Coronary artery (tissue), 2 donors: ENCODE results near the gene PDE11A.

ENCODE experiments used
- DNase-seq: peaks from one replicate; pipeline ENCODE4 v3.0.0-alpha.2; 2017; ENCODE audit warnings: low spot score
- H3K27ac ChIP-seq, 2 donors: fragments of 200-600 bp; sonication (generic); one replicate each; pipeline ENCODE4 v1.5.1; 2016 to 2019
- H3K4me3 ChIP-seq: fragments of 200-600 bp; sonication (generic); 2 replicates; pipeline ENCODE4 v1.5.1; 2016; ENCODE audit warnings: mild to moderate bottlenecking, moderate library complexity
- TF ChIP-seq, protein P1 (sequence below): fragments of 200-600 bp; sonication (generic); IDR thresholded peaks from one replicate; pipeline ENCODE4 v1.5.1; 2019; ENCODE audit warnings: antibody characterized with exemption

Gene PDE11A

DNA sequence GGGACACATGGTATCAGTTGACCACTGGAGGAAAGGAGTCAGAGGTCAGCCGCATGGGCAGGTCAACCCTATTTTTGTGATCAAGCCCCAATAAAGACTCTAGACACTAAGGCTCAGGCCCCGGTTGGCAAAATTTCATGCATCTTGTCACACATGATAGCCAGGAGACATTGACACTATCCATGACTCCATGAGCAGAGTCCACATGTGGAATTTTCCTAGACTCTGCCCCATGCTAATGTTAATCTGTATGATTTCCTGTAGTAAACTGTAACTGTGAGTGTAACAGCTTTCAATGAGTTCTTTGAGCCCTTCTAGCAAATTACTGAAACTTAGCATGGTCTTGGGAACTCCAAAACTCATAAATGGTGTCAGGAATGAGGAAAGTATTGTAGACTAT, 192.3 kb downstream of the PDE11A start:
- TF ChIP-seq, protein P1, sequence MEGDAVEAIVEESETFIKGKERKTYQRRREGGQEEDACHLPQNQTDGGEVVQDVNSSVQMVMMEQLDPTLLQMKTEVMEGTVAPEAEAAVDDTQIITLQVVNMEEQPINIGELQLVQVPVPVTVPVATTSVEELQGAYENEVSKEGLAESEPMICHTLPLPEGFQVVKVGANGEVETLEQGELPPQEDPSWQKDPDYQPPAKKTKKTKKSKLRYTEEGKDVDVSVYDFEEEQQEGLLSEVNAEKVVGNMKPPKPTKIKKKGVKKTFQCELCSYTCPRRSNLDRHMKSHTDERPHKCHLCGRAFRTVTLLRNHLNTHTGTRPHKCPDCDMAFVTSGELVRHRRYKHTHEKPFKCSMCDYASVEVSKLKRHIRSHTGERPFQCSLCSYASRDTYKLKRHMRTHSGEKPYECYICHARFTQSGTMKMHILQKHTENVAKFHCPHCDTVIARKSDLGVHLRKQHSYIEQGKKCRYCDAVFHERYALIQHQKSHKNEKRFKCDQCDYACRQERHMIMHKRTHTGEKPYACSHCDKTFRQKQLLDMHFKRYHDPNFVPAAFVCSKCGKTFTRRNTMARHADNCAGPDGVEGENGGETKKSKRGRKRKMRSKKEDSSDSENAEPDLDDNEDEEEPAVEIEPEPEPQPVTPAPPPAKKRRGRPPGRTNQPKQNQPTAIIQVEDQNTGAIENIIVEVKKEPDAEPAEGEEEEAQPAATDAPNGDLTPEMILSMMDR: no peak
- no peak overlapping the region for H3K4me3 ChIP-seq
- DNase-seq: no peak
- no peak overlapping the region for H3K27ac ChIP-seq

DNA sequence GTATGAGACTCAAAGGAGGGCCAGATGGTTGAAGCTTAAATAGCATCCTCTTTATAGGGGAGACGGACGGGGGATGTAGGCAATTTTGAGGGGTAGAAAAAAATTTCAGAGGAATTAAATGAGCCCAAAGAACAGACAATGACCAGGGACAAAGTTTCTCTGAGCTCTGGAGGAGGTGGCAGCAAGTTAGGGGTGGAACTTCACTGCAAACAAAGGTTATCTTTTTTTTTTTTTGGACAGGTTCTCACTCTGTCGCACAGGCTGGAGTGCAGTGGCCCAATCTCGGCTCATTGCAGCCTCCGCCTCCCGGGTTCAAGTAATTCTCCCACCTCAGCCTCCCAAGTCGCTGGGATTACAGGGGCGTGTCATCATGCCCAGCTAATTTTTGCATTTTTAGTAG, 195.6 kb downstream of the PDE11A start:
- TF ChIP-seq, protein P1: no peak
- Histone ChIP-seq H3K4me3 (no peak overlapping the region), H3K27ac (no peak overlapping the region)
- no peak for DNase-seq

DNA sequence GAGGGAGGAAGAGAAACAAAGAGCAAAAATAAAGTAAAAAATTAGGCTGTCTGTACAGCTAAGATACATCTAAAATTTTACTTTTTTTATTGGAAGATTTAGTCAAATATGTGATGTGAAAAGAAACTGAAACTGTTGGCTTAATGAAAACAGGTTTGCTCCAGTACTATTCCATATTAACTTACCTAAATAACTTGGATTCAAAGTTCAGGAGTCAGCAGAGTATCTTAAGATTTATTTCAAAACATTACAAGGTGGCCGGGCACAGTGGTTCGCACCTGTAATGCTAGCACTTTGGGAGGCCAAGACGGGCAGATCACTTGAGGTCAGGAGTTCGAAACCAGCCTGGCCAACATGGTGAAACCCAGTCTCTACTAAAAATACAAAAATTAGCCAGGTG, 197.9 kb downstream of the PDE11A start:
- TF ChIP-seq, protein P1: no peak
- H3K27ac ChIP-seq: no peak overlapping the region
- H3K4me3 ChIP-seq: no peak overlapping the region
- DNase-seq: no peak

DNA sequence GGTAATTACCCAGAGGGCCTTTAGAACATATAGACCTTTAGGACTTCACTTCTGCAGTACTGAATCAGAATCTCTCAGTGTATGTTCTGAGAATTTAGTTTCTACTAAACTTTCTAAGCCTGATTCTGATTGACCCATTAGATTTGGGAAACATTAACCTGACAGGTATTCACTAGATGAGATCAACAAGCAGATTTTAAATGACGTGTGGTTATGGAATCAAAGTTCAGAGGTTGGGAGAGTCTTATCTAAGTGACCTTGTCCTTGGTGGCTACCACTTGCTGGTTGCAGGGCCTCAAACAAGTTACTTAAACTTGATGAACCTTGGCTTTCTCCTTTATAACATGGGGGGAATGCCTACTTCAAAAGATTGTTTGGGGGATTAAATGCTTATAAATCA, 198.7 kb downstream of the PDE11A start:
- TF ChIP-seq, protein P1: no peak
- H3K4me3 ChIP-seq: no peak overlapping the region
- no peak overlapping the region for H3K27ac ChIP-seq
- no peak for DNase-seq

DNA sequence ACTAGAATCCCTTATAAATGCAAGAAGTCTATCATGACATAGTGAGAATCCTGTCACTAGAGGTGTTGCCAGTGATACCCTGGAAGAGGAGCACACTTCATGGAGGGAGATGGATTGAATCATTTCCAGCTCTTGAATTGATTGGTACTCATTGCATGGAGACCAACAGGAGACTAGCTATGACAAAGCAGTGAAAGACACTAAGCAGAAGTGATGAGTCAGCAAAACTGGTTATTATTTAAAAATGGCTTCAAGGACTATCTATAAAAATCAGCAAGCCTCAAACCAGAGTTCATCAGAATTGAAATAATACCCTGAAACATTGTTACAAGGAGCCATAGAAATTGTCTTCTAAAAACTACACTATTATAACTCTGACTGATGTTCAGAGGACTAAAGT, 200.3 kb downstream of the PDE11A start:
- Histone ChIP-seq H3K27ac (no peak overlapping the region), H3K4me3 (no peak overlapping the region)
- TF ChIP-seq, protein P1: no peak
- no peak for DNase-seq

DNA sequence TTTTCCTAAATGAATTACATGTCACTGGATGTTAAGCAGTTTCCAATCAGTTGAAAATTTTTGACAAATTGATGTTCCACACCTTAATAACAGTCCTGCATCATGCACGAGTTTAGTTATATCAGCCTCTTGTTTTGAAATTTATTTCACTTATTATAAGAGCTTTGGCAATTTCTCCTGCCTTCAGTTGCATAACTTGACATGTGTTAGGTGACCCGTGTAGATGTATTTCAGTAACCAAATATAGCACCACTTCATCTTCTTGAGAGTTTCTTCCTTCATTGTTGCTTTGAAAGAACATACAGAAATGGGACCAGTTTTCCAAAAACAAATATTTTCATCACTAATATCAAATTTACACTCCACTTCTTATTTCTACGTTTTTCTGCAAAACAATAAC, 202.7 kb downstream of the PDE11A start:
- DNase-seq: no peak
- Histone ChIP-seq H3K4me3 (no peak overlapping the region), H3K27ac (no peak overlapping the region)
- TF ChIP-seq, protein P1: no peak

DNA sequence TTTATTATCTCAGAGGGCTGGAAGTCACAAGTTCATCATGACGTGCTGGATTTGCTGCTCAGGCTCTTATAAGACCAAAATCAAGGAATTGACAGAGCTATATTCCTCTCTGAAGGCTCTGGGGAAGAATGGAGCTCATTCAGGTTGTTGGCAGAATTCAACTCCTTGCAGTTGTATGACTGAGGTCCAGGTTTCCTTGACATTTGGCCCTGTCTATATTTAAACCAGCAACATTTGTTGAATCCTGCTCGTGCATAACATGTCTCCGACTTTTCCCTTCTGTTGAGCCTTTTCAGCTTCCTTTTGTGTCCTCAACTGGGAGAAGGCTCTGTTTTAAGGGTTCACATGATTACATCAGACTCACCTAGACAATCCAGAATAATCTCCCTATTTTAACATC, 203.4 kb downstream of the PDE11A start:
- no peak overlapping the region for H3K27ac ChIP-seq
- no peak overlapping the region for H3K4me3 ChIP-seq
- TF ChIP-seq, protein P1: no peak
- DNase-seq: no peak
